ENCODE results near the gene NRCAM.

Gene NRCAM

DNA sequence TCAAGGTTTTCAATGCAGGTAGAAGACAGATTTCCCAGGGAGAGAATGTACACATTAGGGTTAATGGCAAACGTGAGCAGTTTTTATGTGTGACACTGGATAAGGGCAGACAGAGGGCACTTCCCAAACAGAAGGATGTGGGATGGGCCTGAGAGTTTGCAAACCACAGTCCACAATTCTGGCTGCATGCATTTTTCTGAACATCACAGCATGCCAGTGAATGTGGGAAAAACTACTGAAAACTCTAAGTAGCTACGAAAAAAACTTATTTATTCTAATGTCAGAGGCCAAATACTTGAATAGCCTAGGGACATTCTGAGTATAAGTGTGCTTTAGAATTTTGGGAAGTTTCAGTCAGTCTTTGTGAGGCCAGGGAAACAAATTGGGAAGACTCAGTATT, 145.9 kb downstream of the NRCAM start:
- no peak for DNase-seq (ENCODE audit: low read depth in 2 of 2)

DNA sequence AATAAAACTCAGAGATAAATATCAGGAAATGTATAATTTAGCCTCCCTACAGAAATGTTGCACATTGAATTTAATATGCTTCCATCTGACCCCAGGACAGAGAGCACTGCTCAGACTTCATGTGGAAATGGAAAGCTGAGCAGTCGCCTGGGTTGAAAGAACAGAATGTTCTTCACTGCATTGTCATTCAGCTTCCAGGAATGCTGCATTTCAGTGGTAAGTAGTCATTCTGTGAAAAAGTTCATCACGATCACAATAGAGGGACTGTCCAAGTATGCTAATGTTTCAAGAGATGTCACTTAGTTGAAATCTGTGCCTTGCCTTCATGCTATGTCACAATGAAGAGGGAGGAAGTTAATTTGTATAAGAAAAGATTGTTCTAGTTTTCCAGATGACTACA, 147.3 kb downstream of the NRCAM start:
- no peak for DNase-seq (ENCODE audit: low read depth in 2 of 2)

DNA sequence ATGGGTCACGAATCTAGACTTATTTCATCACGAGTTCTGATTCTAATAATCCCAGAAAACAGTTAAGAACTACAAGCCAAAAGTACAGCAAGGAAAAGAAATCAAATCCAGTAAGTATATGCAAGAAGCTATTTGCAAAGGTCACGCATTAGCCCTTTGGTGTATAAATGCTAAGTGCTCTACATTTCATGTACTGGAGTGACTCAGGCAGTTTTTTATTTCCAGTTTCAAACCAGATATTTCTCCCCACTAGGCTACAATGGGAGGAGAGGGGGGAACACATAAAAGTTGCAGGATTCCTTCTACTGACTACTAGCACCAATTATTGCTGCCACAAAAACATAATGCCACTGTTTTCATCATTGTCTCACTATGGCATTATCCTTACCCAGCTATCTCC, 148.0 kb downstream of the NRCAM start:
- no peak for DNase-seq (ENCODE audit: low read depth in 2 of 2)

DNA sequence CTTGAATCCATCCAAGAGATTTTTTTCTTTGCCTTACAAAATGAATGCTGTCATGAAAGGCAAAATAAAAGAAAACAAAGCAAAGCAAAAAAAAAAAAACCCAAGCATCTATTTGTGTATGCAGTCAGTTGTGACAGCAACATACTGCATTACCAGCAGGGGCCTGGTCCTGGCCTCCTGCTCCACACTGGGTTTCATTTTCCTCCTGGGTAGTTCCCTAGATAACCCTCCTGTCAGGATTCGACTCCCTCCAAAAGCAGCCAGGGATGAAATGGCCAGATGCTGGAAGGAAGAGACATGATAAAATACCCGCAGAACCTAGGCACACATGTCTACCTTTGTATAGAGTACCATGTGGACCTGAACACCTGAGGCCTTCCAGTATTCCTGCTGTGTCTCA, 148.6 kb downstream of the NRCAM start:
- DNase-seq (ENCODE audit: low read depth in 2 of 2) = no peak

DNA sequence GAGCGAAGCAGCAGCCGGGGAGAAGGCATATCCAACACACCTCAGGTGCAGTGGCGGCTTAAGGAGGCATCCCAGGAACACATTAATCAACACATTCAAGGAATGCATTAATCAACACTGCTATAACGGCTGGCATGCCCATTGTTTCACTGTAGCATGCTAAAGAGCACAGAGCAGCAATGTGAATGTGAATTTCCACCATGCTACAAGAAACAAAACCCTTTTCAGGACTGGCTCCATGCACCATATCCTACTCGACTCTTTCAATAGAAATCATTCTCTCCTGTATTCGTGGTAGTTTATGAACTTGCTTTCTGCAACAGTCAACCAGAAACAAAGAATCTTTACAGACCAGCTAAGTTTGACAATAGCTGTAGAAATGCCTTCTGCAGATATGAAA, 149.0 kb downstream of the NRCAM start:
- no peak for DNase-seq (ENCODE audit: low read depth in 2 of 2)

DNA sequence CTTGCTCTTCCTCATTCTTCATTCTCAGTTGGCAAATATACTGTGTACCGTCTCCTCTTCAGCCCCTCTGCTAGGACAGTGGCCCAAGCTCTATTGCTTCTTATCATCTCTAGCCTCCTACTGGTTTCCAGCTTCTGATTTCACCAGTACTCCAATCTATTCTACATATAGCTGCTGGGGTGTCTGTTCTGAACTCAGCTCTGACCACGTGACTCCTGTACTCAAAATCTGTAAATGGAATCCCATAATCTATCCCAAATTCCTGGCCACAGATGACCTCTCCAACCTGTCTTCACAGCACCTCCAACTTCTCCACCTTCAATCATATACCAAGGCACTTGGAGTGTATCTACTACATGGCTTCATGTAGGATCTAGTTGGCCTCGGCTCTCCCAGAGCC, 152.9 kb downstream of the NRCAM start:
- DNase-seq (ENCODE audit: low read depth in 2 of 2) = no peak

DNA sequence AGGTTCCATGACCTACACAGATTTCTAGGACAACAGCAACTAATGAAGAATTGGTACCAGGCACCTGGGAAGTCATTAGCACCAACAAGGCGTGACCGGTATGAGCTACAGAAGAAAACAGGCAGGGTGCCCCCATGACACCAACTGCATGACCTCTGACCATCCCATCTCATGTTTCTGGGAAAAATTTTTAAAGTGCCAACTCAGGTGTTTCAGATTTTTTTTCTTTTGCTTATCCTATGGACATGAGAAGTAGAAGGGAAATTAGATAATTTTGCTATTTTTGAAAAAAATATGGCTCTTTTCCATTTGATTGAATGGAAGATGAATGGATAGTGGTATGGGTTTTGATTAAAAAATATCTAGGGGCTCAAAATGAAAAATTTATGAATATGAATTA, 154.8 kb downstream of the NRCAM start:
- DNase-seq (ENCODE audit: low read depth in 2 of 2) = no peak

DNA sequence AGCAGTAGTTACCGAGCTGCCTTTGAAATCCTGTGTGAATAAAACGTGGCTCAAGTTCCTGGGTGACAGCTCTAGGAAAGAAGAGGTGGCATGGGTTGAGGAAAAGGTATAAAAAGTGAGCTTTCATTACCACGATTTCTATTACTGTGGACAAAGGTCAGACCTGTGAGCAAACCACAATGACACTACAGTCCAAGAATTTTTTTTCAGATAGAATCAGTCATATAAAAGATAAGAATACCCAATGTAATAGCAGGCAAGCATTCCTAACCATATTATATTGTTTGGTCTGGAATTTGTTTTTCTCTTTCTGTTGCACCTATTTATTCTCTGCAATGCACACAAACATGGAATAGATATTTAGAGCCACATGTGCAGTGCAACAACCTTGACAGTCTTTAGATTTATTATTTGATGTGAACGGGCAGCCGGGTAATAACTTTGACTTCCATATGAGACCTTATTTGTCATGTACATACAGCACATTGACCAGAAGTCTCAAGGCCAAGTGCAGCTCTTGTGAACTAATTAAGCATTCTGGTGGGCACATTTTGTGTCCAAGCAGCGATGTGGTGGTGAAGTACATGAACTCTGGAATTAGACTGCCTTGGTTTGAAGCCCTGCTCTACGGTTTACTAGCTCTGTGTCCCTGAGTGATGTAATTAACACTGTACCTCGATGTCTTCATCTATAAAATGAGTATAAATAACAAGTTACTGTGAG, 156.8 kb downstream of the NRCAM start:
- DNase-seq (ENCODE audit: low read depth in 2 of 2) = no peak

DNA sequence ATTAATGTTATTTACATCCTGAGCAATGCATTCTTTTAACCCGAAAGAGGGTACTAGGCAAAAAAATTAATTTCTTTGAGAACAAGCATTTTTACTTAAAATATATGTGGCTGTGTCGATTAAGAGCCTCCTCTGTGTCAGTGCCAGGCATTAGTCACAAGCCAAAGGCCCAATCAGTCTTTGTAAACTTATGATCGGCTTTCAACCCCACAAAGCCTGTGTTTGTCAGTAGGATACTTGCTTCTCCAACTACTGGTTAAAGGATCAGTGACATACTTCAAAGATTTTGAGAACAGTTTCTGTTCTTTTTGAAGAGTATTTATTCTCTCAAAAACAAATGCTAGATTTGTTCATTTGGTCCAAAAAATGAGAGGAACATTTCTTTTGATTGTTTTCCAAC, 159.3 kb downstream of the NRCAM start:
- no peak for DNase-seq (ENCODE audit: low read depth in 2 of 2)

DNA sequence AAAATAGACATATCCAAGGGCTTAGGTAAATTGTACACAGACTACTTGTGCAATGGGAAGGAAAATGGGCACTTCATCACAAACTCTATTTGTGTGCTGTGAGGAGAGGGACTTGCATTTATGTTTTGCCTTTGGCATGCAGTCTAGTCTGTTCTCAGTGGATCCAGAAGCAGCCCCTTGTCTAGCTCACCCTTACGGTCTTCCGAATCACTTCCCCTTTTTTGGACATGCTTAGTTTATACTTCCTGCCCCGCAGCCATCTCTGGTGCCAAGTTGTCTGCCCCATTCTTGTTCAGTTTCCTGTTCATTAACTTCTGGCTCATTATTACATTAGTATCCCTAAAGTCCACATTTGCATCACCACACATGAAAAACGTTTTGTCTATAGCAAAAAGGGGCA, 161.6 kb downstream of the NRCAM start:
- DNase-seq (ENCODE audit: low read depth in 2 of 2) = no peak

DNA sequence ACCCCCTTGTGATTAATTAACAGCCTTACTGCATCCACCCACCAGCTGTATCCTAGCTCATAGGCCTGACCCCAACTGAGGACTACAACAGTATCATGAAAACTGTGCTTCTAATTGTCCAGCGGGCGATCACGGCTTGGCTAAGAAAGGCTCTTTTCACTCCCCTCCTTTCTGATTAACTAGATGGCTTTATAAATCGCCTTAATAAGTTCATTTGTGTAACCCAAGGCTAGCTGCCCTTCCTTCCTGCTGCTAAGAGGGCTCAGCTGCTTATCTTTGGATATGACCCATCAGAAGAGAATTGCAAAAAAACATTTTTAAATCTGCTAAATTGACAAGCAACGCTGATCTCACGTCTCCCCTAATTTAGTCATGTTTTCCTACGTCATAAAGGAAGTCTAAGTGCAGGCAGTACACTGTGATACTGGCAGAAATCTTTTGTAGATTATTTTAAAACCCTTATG, 163.1 kb downstream of the NRCAM start:
- DNase-seq (ENCODE audit: low read depth in 2 of 2) = no peak

DNA sequence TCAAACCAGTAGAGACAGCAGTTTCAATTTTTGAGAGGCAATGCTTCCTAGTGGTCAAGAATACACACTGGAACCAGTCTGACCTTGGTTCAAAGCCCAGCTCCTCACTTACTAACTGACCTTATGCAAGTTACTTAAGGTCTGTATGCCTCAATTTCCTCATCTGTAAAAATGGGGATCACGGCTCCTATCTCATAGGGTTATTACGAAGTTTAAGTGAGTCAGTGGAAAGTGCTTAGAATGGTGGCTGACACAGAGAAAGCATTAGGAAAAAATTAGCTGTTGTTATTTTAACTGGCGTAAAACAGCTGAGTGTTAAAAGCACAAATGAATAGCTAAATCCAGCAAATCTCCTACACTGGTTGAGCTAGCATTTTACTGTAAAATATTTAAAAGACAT, 163.7 kb downstream of the NRCAM start:
- DNase-seq (ENCODE audit: low read depth in 2 of 2) = no peak

DNA sequence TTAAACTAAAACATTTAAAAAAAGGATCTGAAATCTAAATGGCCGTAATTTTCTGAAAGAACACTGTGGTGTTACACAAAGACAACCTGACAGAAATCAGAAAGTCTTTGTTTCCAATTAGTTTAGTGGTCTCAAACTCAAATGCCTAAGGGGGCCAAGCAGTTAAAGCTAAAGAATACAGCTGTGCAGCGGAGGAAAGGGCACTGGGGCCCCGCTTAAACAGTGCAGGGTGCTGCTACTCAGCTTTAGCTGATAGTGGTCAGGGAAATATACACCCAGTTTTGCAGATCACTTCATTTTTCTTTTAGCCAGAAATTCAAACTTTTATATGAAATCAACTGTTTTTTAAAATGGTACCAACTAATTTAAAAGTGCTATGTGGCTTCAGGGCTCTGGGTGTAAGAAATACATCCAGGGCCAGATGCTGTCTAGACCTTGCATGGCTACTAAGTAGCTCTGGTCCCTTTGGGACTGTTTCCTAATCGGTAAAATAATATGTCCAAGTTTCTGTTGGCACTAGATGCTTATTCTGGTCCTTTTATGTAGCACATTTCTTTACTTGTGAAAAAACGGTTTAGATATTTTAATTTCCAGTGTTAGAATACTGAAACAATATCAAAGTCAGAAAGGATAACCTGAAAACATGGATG, 164.3 kb downstream of the NRCAM start:
- no peak for DNase-seq (ENCODE audit: low read depth in 2 of 2)

DNA sequence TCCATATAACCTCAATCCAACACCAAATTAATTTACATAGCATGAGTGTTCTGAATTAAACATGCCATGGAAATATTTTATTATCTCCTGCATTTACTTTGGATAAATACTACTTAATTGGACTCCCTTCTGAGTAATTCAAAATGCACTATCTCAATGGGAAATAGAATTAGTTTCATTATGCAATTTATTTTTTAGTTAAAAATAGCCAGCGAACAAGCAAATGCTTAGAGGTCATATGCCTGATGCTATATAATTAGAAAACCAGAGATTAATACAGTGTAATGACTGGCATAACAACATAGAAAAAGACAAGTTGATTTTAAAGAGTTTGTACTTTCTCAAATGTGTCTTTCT, 165.1 kb downstream of the NRCAM start:
- no peak for DNase-seq (ENCODE audit: low read depth in 2 of 2)

DNA sequence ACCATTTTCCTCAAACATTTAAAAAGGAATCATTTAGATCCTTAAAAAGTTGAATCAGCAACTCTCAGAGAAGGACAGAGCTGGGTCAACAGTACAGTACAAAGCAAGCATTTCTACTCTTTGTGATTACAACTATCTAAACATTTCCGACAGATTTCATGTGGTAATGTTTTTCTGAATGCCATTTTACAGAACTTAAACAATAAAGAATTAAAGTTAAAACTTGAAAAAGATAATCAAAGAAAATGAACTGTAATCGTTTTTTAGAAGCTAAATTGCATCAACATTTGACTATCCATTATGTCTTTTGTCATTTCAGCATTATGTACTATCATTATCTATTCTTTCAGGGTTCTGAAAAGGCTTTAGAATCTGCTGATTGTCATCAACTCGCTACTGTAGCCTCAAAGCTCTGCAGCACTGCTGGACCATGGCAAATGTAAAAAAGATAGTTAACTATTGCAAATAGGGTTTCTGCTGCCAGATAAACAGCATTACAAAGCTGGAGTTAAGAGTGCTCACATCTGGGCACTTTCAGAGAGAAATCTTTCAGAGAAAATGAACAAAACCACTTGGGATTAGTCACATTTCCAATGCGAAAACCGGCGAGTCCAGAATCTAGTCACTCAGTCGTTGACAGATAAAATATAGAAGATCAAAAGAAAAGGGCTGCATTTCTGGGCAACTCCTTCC, 165.6 kb downstream of the NRCAM start:
- DNase-seq (ENCODE audit: low read depth in 2 of 2) = no peak

DNA sequence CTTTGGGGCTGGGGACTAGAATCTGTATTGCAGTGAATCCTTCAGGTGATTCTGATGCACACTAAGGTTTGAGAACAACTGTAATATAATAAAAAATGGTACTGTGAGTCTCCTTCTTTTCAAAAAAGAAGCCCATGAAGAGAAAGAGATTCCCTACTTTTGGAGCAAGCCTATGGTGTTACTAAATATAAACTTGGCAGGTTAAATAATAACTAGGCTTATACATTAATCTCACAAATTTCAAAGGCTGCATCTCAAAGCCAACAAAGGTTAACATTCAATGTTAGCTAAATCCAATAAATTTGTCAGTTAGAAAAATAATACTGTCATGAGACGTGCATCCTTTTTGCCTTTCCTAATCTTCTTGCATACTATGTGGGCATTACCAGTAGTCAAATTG, 166.4 kb downstream of the NRCAM start:
- no peak for DNase-seq (ENCODE audit: low read depth in 2 of 2)

DNA sequence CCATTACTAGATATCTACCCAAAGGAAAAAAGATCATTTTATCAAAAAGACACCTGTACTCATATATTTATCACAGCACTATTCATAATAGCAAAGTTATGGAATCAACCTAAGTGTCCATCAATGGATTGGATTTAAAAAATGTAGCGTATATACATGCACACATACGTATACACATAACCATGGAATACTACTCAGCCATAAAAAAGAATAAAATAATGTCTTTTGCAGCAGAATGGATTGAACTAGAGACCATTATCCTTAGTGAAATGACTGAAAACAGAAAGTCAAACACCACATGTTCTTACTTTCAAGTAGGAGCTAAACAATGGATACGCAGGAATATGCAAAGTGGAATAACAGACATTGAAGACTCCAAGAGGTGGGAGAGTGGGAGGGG, 168.4 kb downstream of the NRCAM start:
- DNase-seq (ENCODE audit: low read depth in 2 of 2) = no peak

DNA sequence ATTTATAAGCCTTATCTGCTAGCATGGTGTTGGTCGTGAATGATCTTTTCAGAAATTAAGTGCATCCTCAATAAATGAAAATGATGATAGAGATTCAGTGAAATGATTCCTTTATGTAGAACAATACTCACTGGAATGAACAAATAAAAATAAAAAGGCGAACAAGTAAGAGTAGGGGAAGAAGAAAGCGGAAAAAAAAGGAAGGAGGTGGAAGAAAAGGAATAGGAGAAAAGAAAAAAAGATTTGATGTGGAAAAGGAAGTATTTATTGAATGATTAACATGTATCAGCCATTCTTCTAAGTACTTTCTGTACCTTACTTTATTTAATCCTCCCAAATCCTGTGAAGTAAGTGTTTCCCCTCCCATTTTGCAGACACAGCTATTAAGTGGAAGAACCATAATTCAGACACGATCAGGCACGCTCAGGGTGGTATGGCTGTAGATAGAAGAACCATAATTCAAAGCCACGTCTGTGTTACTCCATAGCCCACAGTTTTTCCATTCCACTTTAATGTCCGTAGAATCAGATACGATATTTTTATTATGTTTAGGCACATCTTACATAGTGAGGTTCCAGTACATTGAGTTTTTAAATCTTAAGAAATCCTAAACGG, 169.8 kb downstream of the NRCAM start:
- DNase-seq (ENCODE audit: low read depth in 2 of 2) = no peak

DNA sequence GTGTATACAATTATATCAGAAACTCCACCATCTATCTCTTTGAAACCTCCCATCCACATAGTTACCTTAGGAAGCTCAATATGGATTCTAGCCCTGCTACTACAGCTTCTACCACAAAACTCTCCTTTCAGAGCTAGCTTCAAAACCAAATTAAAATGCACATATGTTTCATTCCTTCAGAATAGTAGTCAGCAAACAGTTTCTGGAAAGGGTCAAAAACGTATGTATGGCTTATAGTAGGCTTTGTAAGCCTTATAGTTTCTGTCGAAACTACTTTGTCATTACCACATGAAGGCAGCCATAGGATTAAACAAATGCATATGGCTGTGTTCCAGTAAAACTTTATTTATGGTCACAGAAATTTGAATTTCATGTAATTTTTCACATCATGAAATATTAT, 170.5 kb downstream of the NRCAM start:
- DNase-seq (ENCODE audit: low read depth in 2 of 2) = no peak

DNA sequence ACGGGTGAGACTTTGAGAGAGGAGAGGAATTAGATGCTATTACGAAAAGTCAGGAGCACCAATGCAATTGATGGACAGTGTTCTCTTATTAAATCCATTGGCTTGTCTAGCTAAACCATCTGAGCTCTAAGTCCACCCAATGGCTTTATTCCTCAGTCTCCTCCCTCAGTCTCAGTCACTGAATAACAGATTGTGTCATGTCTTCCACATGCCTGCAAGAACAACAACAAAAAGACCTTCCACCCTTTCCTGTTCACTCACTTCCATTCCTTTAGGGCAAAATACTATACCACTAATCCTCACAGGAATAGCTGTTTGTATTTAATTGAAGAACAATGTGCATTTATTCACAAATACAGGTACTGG, 171.2 kb downstream of the NRCAM start:
- no peak for DNase-seq (ENCODE audit: low read depth in 2 of 2)

DNA sequence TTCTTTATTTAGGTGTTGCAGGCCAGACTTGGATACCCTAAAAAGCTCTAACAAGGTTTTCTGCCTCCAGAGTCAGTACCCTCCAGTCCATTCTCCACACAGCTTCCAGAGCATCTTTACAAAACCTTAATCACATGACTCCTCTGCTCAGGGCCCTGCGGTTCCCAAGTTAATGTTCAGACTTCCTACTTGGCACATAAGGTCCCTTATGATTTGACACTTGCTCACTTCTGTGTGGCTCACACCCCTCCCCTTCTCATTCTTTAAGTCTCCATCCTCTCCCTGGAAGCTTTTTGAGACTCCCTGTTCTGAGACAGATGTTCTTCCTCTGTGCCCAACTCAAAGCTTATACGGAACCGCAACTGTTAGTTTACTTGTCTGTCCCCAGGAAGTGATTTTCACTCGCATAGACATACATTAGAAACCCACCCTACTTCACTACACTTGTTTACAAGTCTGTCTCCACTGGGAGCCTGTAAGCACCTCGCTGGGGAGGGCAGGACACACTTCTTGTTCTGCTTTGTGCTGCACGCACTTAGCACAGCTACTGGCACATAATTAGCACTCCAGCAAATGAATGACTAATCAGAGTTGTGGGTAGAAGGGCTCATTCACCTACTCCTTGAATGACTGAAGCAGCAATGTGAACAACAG, 171.8 kb downstream of the NRCAM start:
- DNase-seq (ENCODE audit: low read depth in 2 of 2) = no peak

DNA sequence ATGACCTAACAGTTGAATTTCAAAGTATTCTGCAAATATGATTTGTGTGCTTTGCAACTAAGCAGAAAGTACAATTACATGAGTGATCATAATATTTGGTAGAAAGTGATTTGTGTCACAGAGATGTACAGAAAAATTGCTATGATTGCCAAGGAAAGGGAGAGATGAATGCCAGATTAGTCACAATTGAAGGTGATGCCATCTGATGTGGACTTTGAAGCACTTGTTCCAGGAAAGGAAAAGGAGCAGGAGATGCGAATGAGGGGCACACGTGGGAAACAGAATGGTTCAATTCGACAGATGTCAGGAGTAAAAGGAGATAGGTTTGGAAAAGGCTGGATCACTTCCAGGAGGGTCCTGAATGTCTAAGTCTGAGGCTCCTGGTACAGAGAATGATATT, 173.0 kb downstream of the NRCAM start:
- DNase-seq (ENCODE audit: low read depth in 2 of 2) = no peak
